Measurements from ENCODE around the gene CLEC16A.

CLEC16A gene

GRCh38 chr16:10994571-10994970 is 50.2 kb downstream of the CLEC16A start:
- H3K18ac ChIP-seq (ENCODE audit: low read length), result no peak overlapping the region
- H4K5ac ChIP-seq (ENCODE audit: low read length), result no peak overlapping the region
- H3K79me1 ChIP-seq (ENCODE audit: low read length), result no peaks in the 10 kb centered on the region
- peaks cover 9% of the 10 kb centered on the region for H3K4me1 ChIP-seq (ENCODE audit: control insufficient read depth, low read depth, low read length)
- no peak for DNase-seq
- H3K4me2 ChIP-seq (ENCODE audit: low read length), result no peak overlapping the region
- H3K27me3 ChIP-seq (ENCODE audit: insufficient read depth, low read length, poor library complexity), result no peaks in the 10 kb centered on the region
- H3K4ac ChIP-seq (ENCODE audit: low read depth, low read length), result no peak overlapping the region
- no peak overlapping the region for H2BK5ac ChIP-seq (ENCODE audit: low read length)
- no peak overlapping the region for H3K27ac ChIP-seq (ENCODE audit: low read depth, low read length)
- no peak overlapping the region for H4K8ac ChIP-seq (ENCODE audit: low read depth, low read length)
- no peak overlapping the region for H2BK15ac ChIP-seq (replicated peaks; ENCODE audit: low read depth)
- H3K4me3 ChIP-seq (ENCODE audit: low read length), result no peak overlapping the region
- H3K9ac ChIP-seq (ENCODE audit: low read length), result no peak overlapping the region
- no peak overlapping the region for H2BK120ac ChIP-seq (ENCODE audit: low read depth, low read length)
- WGBS (ENCODE audit: extremely low coverage, insufficient coverage, low lambda C conversion rate), result no CpG with 5 or more reads among the region's 6 CpGs
- no peak overlapping the region for H2AK5ac ChIP-seq (ENCODE audit: low read length)
- no peaks in the 10 kb centered on the region for H3K36me3 ChIP-seq (ENCODE audit: control insufficient read depth, insufficient read depth, low read length)
- H3K23ac ChIP-seq (ENCODE audit: low read length), result no peak overlapping the region
- H3K56ac ChIP-seq (ENCODE audit: low read length), result no peak overlapping the region
- no peaks in the 10 kb centered on the region for H3K79me2 ChIP-seq (ENCODE audit: control insufficient read depth, insufficient read depth, low read length)

GRCh38 chr16:10995565-10995964 is 51.2 kb downstream of the CLEC16A start:
- no peak overlapping the region for H2BK15ac ChIP-seq (replicated peaks; ENCODE audit: low read depth)
- H3K23ac ChIP-seq (ENCODE audit: low read length), result no peak overlapping the region
- H3K56ac ChIP-seq (ENCODE audit: low read length), result no peak overlapping the region
- no peaks in the 10 kb centered on the region for H3K36me3 ChIP-seq (ENCODE audit: control insufficient read depth, insufficient read depth, low read length)
- no peaks in the 10 kb centered on the region for H3K79me2 ChIP-seq (ENCODE audit: control insufficient read depth, insufficient read depth, low read length)
- H3K27me3 ChIP-seq (ENCODE audit: insufficient read depth, low read length, poor library complexity), result no peaks in the 10 kb centered on the region
- H4K5ac ChIP-seq (ENCODE audit: low read length), result no peak overlapping the region
- H3K4me3 ChIP-seq (ENCODE audit: low read length), result no peak overlapping the region
- H4K8ac ChIP-seq (ENCODE audit: low read depth, low read length), result no peak overlapping the region
- H3K9ac ChIP-seq (ENCODE audit: low read length), result no peak overlapping the region
- no peak for DNase-seq
- WGBS (ENCODE audit: extremely low coverage, insufficient coverage, low lambda C conversion rate), result no CpG with 5 or more reads among the region's 5 CpGs
- H3K79me1 ChIP-seq (ENCODE audit: low read length), result no peaks in the 10 kb centered on the region
- no peak overlapping the region for H3K18ac ChIP-seq (ENCODE audit: low read length)
- no peak overlapping the region for H3K4me2 ChIP-seq (ENCODE audit: low read length)
- H3K27ac ChIP-seq (ENCODE audit: low read depth, low read length), result no peak overlapping the region
- H3K4ac ChIP-seq (ENCODE audit: low read depth, low read length), result no peak overlapping the region
- no peak overlapping the region for H2BK5ac ChIP-seq (ENCODE audit: low read length)
- H2BK120ac ChIP-seq (ENCODE audit: low read depth, low read length), result no peak overlapping the region
- peaks cover 9% of the 10 kb centered on the region for H3K4me1 ChIP-seq (ENCODE audit: control insufficient read depth, low read depth, low read length)
- no peak overlapping the region for H2AK5ac ChIP-seq (ENCODE audit: low read length)

DNA sequence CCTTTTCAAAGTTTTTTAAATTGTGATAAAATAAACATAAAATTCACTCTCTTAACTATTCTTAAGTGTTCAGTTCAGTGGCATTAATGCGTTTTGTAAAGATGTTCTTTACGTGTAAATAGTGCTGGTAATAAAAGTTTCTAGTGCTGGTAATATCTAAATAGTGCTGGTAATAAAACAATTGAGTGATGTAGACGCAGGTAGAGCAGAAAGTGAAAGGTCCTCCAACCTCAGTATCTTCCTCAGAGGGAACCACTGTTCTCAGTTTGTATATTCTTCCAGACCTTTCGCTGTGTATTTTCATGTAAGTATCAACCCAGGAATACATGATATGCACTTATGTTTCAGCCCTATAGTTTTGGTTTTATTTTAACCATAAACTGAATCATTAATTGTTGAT is 53.1 kb downstream of the CLEC16A start:
- WGBS (ENCODE audit: extremely low coverage, insufficient coverage, low lambda C conversion rate), result no CpG with 5 or more reads among the region's 4 CpGs
- no peak overlapping the region for H2BK120ac ChIP-seq (ENCODE audit: low read depth, low read length)
- H3K27me3 ChIP-seq (ENCODE audit: insufficient read depth, low read length, poor library complexity), result no peaks in the 10 kb centered on the region
- H3K4me2 ChIP-seq (ENCODE audit: low read length), result no peak overlapping the region
- H4K5ac ChIP-seq (ENCODE audit: low read length), result no peak overlapping the region
- no peaks in the 10 kb centered on the region for H3K79me2 ChIP-seq (ENCODE audit: control insufficient read depth, insufficient read depth, low read length)
- no peaks in the 10 kb centered on the region for H3K79me1 ChIP-seq (ENCODE audit: low read length)
- H4K8ac ChIP-seq (ENCODE audit: low read depth, low read length), result no peak overlapping the region
- H3K4me1 ChIP-seq (ENCODE audit: control insufficient read depth, low read depth, low read length), result peaks cover 2% of the 10 kb centered on the region
- H3K23ac ChIP-seq (ENCODE audit: low read length), result no peak overlapping the region
- H3K18ac ChIP-seq (ENCODE audit: low read length), result no peak overlapping the region
- no peak overlapping the region for H2BK5ac ChIP-seq (ENCODE audit: low read length)
- H2BK15ac ChIP-seq (replicated peaks; ENCODE audit: low read depth), result no peak overlapping the region
- H3K9ac ChIP-seq (ENCODE audit: low read length), result no peak overlapping the region
- DNase-seq, result no peak
- no peak overlapping the region for H2AK5ac ChIP-seq (ENCODE audit: low read length)
- no peak overlapping the region for H3K4me3 ChIP-seq (ENCODE audit: low read length)
- H3K27ac ChIP-seq (ENCODE audit: low read depth, low read length), result no peak overlapping the region
- H3K4ac ChIP-seq (ENCODE audit: low read depth, low read length), result no peak overlapping the region
- H3K36me3 ChIP-seq (ENCODE audit: control insufficient read depth, insufficient read depth, low read length), result no peaks in the 10 kb centered on the region
- no peak overlapping the region for H3K56ac ChIP-seq (ENCODE audit: low read length)

GRCh38 chr16:10999300-10999699 is 54.9 kb downstream of the CLEC16A start:
- Histone ChIP-seq H4K5ac (ENCODE audit: low read length) (no peak overlapping the region), H3K27me3 (ENCODE audit: insufficient read depth, low read length, poor library complexity) (no peaks in the 10 kb centered on the region), H3K4me2 (ENCODE audit: low read length) (no peak overlapping the region), H3K79me1 (ENCODE audit: low read length) (no peaks in the 10 kb centered on the region), H3K36me3 (ENCODE audit: control insufficient read depth, insufficient read depth, low read length) (no peaks in the 10 kb centered on the region), H4K8ac (ENCODE audit: low read depth, low read length) (no peak overlapping the region), H3K9ac (ENCODE audit: low read length) (no peak overlapping the region), H3K79me2 (ENCODE audit: control insufficient read depth, insufficient read depth, low read length) (no peaks in the 10 kb centered on the region), H2AK5ac (ENCODE audit: low read length) (no peak overlapping the region), H3K27ac (ENCODE audit: low read depth, low read length) (no peak overlapping the region), H2BK120ac (ENCODE audit: low read depth, low read length) (no peak overlapping the region), H3K56ac (ENCODE audit: low read length) (no peak overlapping the region), H2BK5ac (ENCODE audit: low read length) (no peak overlapping the region), H3K4me3 (ENCODE audit: low read length) (no peak overlapping the region), H3K23ac (ENCODE audit: low read length) (no peak overlapping the region), H3K4me1 (ENCODE audit: control insufficient read depth, low read depth, low read length) (no peaks in the 10 kb centered on the region), H3K18ac (ENCODE audit: low read length) (no peak overlapping the region), H3K4ac (ENCODE audit: low read depth, low read length) (no peak overlapping the region), H2BK15ac (replicated peaks; ENCODE audit: low read depth) (no peak overlapping the region)
- DNase-seq, result no peak
- no CpG with 5 or more reads among the region's 3 CpGs for WGBS (ENCODE audit: extremely low coverage, insufficient coverage, low lambda C conversion rate)

DNA sequence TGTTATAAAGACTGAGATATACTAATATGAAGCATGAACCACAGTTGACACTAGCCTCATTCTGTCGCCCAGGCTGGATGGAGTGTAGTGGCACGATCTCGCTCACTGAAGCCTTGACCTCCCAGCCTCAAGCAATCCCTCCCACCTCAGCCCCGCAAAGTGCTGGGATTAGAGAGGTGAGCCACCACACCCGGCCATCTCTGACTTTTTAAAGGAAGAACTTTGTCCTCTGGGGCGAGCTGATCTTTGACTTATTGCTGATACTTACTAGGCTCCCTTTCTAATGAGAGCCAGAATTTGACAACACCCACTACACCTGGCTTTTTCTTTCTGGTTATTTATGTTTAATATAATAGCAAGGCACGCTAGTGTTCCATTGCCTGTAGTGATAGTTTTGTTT is 57.2 kb downstream of the CLEC16A start:
- Histone ChIP-seq H3K9ac (ENCODE audit: low read length) (no peak overlapping the region), H2BK120ac (ENCODE audit: low read depth, low read length) (no peak overlapping the region), H3K79me2 (ENCODE audit: control insufficient read depth, insufficient read depth, low read length) (no peaks in the 10 kb centered on the region), H2BK5ac (ENCODE audit: low read length) (no peak overlapping the region), H3K56ac (ENCODE audit: low read length) (no peak overlapping the region), H3K27ac (ENCODE audit: low read depth, low read length) (no peak overlapping the region), H3K4me1 (ENCODE audit: control insufficient read depth, low read depth, low read length) (no peaks in the 10 kb centered on the region), H3K4me2 (ENCODE audit: low read length) (no peak overlapping the region), H4K5ac (ENCODE audit: low read length) (no peak overlapping the region), H3K23ac (ENCODE audit: low read length) (no peak overlapping the region), H3K79me1 (ENCODE audit: low read length) (no peaks in the 10 kb centered on the region), H2AK5ac (ENCODE audit: low read length) (no peak overlapping the region), H2BK15ac (replicated peaks; ENCODE audit: low read depth) (no peak overlapping the region), H3K4ac (ENCODE audit: low read depth, low read length) (no peak overlapping the region), H3K4me3 (ENCODE audit: low read length) (no peak overlapping the region), H4K8ac (ENCODE audit: low read depth, low read length) (no peak overlapping the region), H3K18ac (ENCODE audit: low read length) (no peak overlapping the region), H3K27me3 (ENCODE audit: insufficient read depth, low read length, poor library complexity) (no peaks in the 10 kb centered on the region), H3K36me3 (ENCODE audit: control insufficient read depth, insufficient read depth, low read length) (no peaks in the 10 kb centered on the region)
- DNase-seq, result no peak
- WGBS (ENCODE audit: extremely low coverage, insufficient coverage, low lambda C conversion rate), result no CpG with 5 or more reads among the region's 7 CpGs

GRCh38 chr16:11003141-11003540 is 58.8 kb downstream of the CLEC16A start:
- no peak overlapping the region for H3K4me3 ChIP-seq (ENCODE audit: low read length)
- no peak overlapping the region for H3K9ac ChIP-seq (ENCODE audit: low read length)
- no peak for DNase-seq

More at GRCh38 chr16:11003141-11003540, 58.8 kb downstream of the CLEC16A start:
- Histone ChIP-seq H3K36me3 (ENCODE audit: control insufficient read depth, insufficient read depth, low read length) (no peaks in the 10 kb centered on the region), H3K4me1 (ENCODE audit: control insufficient read depth, low read depth, low read length) (peaks cover 7% of the 10 kb centered on the region), H3K4me2 (ENCODE audit: low read length) (no peak overlapping the region), H3K27me3 (ENCODE audit: insufficient read depth, low read length, poor library complexity) (no peaks in the 10 kb centered on the region), H4K8ac (ENCODE audit: low read depth, low read length) (no peak overlapping the region), H2BK15ac (replicated peaks; ENCODE audit: low read depth) (no peak overlapping the region), H3K56ac (ENCODE audit: low read length) (no peak overlapping the region), H3K79me2 (ENCODE audit: control insufficient read depth, insufficient read depth, low read length) (no peaks in the 10 kb centered on the region), H3K27ac (ENCODE audit: low read depth, low read length) (no peak overlapping the region), H2AK5ac (ENCODE audit: low read length) (no peak overlapping the region), H3K79me1 (ENCODE audit: low read length) (no peaks in the 10 kb centered on the region), H2BK120ac (ENCODE audit: low read depth, low read length) (no peak overlapping the region), H3K23ac (ENCODE audit: low read length) (no peak overlapping the region), H2BK5ac (ENCODE audit: low read length) (no peak overlapping the region), H4K5ac (ENCODE audit: low read length) (no peak overlapping the region), H3K18ac (ENCODE audit: low read length) (no peak overlapping the region), H3K4ac (ENCODE audit: low read depth, low read length) (no peak overlapping the region)
- WGBS (ENCODE audit: extremely low coverage, insufficient coverage, low lambda C conversion rate), result no CpG with 5 or more reads among the region's 16 CpGs
